Glomerular visceral epithelial cell (primary cell): ENCODE results near the gene GLB1L2.

Experiments used
- DNase-seq: peaks from one replicate; pipeline ENCODE4 v3.0.0-alpha.2; 2016; ENCODE audit errors: extremely low spot score

The GLB1L2 gene

GRCh38 chr11:134404575-134405341 is 73.0 kb downstream of the GLB1L2 start:
- no peak for DNase-seq

DNA sequence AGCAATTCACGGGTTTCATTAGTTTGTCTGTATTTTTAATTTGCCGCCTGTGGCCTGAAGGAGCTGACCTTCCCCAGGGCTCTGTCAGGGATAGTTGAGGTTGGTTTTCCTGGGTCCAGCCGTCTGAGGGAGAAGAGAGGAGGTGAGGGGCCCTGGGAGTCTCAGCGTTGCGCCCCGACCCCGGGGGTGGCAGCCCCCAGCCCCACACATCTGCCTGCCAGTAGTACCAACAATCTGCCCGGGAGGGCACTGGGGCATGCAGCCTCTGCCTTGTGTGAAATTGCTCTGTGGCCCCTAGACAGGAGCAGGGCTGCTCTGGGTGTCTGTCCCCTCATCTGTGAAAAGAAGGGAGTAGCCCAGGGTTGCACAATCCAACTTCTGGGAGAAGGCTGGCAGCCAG is 73.6 kb downstream of the GLB1L2 start:
- DNase-seq: no peak

DNA sequence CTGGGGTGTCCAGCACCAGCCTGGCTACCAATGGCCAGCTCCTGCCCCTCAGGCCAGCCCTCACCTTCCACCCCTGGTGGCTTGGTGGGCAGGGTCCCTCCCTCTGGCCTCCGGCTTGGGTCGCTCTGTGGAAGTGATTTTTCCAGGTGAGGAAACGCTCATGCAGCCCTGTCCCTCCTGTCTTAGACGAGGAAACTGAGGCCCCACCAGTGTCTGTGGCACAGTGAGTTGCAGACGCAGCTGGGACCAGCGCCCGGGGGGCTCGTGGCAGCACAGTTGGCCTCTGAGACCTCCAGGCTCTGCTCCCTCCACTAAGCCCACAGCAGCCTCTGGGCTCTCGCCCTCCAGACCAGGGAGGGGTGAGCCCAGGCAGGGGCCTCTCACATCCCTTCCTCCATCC is 74.1 kb downstream of the GLB1L2 start:
- DNase-seq: no peak

- DNase-seq: no peak
Observed at GRCh38 chr11:134406264-134407185, 74.7 kb downstream of the GLB1L2 start.

GRCh38 chr11:134407321-134407828 is 75.6 kb downstream of the GLB1L2 start:
- no peak for DNase-seq

DNA sequence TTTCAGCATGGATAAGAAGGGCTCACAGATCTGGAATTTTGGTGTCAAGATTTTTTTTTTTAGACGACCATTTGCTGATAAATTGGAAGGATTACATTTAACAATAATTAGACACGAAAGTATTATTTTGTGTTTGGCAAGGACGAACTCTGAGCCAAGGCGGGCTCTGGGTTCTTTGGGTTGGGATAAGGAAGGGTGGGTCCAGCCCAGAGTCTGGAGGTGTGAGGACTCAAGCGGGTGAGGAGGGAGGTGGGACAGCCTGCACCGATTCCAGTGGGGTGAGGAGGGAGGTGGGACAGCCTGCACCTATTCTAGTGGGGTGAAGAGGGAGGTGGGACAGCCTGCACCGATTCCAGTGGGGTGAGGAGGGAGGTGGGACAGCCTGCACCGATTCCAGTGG is 76.1 kb downstream of the GLB1L2 start:
- DNase-seq: no peak

- DNase-seq: no peak
Observed at GRCh38 chr11:134409552-134410429, 78.0 kb downstream of the GLB1L2 start.

DNA sequence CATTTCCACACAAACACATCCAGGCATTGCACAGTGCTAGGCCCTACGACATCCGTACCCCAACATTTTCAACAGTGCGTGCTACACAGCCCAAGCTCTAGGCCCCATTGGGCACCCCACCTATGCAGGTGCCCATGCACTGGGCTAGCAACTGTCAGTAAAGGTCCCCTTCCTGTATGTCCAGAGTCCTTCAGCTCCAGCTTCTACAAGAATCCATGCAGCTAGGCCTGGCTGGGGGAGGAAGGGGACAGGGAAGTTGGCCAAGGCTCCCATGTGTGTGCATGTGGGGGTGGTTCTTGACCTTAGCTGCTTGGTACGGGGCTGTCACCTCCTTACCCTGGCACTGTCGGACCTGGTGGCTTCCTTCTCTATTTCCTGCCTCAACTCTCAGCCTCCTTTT is 79.0 kb downstream of the GLB1L2 start:
- no peak for DNase-seq

- no peak for DNase-seq
Observed at GRCh38 chr11:134412203-134413042, 80.6 kb downstream of the GLB1L2 start, which contains the start of gene B3GAT1. TSS of gene B3GAT1 (minus strand) at chr11:134412242. CDS start at chr11:134387659, 24,583 bp downstream.

DNA sequence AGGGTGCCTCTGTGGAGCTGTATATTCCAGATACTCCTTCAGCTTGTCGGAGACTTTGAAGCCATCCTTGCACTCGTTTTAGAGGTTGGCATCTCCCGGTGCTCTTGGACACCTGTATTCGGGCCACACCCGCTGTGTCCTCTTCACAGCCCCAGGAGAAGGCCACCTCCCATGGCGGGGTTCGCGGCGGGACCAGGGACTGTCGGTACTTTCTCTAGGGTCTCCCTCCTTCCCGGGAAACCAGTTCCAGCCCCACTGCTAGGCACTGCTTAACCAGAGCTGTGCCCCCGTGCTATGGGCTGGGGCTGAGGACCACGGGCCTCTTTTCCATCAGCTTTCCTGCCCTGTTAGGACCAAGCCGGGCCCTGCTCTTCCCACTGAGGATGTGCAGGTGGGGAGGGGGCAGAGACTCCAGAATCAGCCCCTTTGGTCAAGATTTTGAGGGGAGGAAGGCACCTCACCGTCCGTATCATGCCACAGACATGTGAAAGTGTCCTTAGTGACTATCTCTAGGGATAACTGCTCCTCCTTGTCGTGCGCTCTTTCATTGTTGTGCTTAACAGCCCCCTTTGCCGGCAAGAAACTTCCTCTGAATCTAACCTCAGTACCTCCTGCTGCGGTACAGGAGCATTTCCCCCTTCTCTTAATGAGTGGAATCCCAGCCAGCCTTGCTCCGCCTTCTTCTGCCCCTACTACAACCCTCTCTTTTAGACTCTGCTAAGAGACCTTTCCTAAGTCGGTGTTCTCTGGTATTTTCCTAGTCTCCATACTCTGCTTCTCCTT is 81.4 kb downstream of the GLB1L2 start:
- DNase-seq: no peak

- no peak for DNase-seq
Observed at GRCh38 chr11:134413826-134414731, 82.3 kb downstream of the GLB1L2 start.

DNA sequence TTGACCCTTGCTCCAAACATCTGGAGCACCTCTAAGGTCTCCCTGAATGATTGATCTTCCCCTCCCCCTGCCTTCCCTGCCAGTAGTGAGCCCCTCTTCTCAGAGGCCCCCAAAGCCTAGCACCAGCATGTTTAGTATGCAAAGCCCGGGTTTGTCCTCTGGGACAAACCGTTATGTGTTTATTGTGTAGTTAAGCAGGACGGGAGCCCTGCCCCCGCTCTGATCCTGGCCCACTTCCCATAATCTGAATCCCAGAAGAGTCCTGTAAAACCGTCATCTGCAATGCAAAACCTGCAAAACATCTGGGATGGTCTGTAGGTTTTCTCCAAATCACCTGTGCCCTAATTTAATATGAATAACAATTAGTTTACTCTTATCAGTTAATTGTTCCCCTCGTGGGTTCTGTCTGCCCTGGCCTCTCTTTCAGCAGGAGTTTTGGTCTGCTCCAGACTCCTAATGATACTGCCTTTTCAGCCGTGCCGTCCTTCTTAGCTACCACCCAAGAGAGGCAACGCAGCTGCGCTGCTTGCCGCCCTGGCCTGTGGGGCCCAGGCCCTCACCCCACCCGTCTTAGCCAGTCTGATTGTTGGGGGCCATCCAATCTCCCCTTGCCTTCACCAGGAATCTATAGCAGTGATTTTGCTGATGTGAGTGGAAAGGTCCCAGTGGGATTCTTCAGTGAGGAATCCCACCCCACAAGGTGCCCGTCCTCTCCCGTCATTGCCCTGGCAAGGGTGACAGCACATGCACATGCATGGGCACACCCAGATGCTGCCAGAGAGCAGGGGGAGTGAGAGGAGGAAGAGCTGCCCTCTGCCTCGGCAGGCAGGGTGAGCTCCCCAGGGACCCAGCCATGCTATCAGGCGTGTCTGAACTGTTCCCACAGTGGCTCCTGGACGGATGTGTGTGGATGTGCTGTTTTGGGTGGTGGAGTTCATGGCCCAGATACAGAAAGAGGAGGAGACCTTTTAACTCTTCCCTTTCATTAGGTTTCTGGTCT is 83.3 kb downstream of the GLB1L2 start:
- DNase-seq: no peak

DNA sequence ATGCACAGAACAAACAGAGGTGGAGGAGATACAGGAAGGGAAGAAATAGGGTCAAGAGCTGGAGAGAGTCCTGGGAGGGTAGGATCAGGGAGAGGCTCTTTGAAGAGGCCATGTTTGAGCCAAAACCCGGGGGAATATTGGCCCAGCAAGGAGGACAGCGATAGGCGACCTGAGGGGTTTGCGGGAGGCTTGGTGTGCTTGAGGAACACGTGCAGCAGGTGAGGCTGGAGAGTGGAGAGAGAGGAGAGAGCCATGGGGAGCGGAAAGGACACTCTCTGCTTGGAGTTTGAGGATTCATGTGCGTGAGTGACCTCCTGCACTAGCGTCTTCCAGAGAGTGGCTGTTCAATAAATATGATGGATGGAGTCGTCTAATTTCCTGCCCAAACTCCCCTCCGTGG is 84.9 kb downstream of the GLB1L2 start:
- DNase-seq: no peak

- DNase-seq: no peak
Observed at GRCh38 chr11:134417871-134418840, 86.4 kb downstream of the GLB1L2 start.

- no peak for DNase-seq
Observed at GRCh38 chr11:134423106-134423505, 91.3 kb downstream of the GLB1L2 start.

GRCh38 chr11:134425413-134425812 is 93.6 kb downstream of the GLB1L2 start:
- no peak for DNase-seq
